ENCODE results near the gene SLC39A11.

DNA sequence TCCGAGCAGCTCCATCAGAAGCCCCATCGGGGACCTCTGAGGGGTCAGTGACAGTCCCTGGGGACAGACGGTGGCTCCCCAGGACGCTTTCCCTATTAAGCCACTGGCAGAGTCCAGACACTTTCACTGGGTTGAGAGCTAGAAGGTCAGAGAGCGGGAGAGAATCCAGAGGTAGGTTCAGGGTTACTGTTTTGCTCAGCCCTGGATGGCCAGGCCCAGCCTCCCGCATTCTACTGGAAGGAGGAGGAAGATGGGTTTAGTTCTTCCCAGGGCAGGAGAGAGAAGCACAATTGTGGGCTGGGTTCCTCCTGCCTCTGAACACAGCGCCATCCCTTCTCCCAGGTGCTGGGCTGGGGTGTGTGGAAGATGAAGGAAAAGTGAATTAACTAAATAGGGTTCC is 452.8 kb downstream of the SLC39A11 start:
- TF ChIP-seq, protein P1, sequence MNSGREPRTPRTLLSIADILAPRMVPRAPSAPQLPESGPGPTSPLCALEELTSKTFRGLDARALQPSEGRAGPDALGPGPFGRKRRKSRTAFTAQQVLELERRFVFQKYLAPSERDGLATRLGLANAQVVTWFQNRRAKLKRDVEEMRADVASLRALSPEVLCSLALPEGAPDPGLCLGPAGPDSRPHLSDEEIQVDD (CRISPR knock-in tag; IDR thresholded peaks at IDR 0.05; ENCODE audit: borderline replicate concordance): no peak
- no peak for TF ChIP-seq PPARG (CRISPR knock-in tag; conservative IDR thresholded peaks at IDR 0.05)
- TF ChIP-seq MZF1 (CRISPR knock-in tag; IDR thresholded peaks at IDR 0.05; ENCODE audit: borderline replicate concordance): no peak
- no peak for TF ChIP-seq RNF2 (conservative IDR thresholded peaks at IDR 0.05; ENCODE audit: low read depth)
- no peak for TF ChIP-seq HCFC1 (IDR thresholded peaks at IDR 0.05; ENCODE audit: low read depth, low read length)
- TF ChIP-seq, protein P2, sequence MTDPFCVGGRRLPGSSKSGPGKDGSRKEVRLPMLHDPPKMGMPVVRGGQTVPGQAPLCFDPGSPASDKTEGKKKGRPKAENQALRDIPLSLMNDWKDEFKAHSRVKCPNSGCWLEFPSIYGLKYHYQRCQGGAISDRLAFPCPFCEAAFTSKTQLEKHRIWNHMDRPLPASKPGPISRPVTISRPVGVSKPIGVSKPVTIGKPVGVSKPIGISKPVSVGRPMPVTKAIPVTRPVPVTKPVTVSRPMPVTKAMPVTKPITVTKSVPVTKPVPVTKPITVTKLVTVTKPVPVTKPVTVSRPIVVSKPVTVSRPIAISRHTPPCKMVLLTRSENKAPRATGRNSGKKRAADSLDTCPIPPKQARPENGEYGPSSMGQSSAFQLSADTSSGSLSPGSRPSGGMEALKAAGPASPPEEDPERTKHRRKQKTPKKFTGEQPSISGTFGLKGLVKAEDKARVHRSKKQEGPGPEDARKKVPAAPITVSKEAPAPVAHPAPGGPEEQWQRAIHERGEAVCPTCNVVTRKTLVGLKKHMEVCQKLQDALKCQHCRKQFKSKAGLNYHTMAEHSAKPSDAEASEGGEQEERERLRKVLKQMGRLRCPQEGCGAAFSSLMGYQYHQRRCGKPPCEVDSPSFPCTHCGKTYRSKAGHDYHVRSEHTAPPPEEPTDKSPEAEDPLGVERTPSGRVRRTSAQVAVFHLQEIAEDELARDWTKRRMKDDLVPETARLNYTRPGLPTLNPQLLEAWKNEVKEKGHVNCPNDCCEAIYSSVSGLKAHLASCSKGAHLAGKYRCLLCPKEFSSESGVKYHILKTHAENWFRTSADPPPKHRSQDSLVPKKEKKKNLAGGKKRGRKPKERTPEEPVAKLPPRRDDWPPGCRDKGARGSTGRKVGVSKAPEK (CRISPR knock-in tag; IDR thresholded peaks at IDR 0.05; ENCODE audit: borderline replicate concordance): no peak
- no peak for TF ChIP-seq U2AF1 (optimal IDR thresholded peaks at IDR 0.05; ENCODE audit: low read depth, low read length)
- TF ChIP-seq, protein P3, sequence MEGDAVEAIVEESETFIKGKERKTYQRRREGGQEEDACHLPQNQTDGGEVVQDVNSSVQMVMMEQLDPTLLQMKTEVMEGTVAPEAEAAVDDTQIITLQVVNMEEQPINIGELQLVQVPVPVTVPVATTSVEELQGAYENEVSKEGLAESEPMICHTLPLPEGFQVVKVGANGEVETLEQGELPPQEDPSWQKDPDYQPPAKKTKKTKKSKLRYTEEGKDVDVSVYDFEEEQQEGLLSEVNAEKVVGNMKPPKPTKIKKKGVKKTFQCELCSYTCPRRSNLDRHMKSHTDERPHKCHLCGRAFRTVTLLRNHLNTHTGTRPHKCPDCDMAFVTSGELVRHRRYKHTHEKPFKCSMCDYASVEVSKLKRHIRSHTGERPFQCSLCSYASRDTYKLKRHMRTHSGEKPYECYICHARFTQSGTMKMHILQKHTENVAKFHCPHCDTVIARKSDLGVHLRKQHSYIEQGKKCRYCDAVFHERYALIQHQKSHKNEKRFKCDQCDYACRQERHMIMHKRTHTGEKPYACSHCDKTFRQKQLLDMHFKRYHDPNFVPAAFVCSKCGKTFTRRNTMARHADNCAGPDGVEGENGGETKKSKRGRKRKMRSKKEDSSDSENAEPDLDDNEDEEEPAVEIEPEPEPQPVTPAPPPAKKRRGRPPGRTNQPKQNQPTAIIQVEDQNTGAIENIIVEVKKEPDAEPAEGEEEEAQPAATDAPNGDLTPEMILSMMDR (CRISPR knock-in tag; IDR thresholded peaks at IDR 0.05): no peak

Measured in HepG2 (cell line).